GM19043 (cell line): ENCODE measurements around the gene INPP5D.
"Not testable (repeated sequence)": the region's sequence is repeated elsewhere in the genome, so short reads cannot be mapped to it uniquely, and the experiment has no call there.

Experiments used
- ATAC-seq: cut with Tn5 transposase; IDR thresholded peaks from one replicate; pipeline ENCODE4 v1.9.1; 2021; ENCODE audit warnings: low read depth; ENCODE audit not compliant: unreplicated experiment

Gene INPP5D

GRCh38 chr2:233131936-233132720, 72.0 kb downstream of the INPP5D start:
- no peak for ATAC-seq

GRCh38 chr2:233133239-233133638, 73.1 kb downstream of the INPP5D start:
- ATAC-seq: no peak

GRCh38 chr2:233135421-233135820, 75.3 kb downstream of the INPP5D start:
- ATAC-seq: no peak

GRCh38 chr2:233137040-233137439, 76.9 kb downstream of the INPP5D start:
- ATAC-seq: no peak

- ATAC-seq: no peak
Measured at GRCh38 chr2:233140077-233140585, 80.0 kb downstream of the INPP5D start.

GRCh38 chr2:233140978-233141377, 80.8 kb downstream of the INPP5D start:
- no peak for ATAC-seq

- ATAC-seq: no peak
Measured at GRCh38 chr2:233141901-233142300, 81.8 kb downstream of the INPP5D start.

- peak; percentile 82 for ATAC-seq
Measured at GRCh38 chr2:233142355-233142897, 82.3 kb downstream of the INPP5D start.

- no peak for ATAC-seq
Measured at GRCh38 chr2:233143700-233144331, 83.7 kb downstream of the INPP5D start.

GRCh38 chr2:233145726-233146125, 85.6 kb downstream of the INPP5D start:
- no peak for ATAC-seq

GRCh38 chr2:233146194-233146593, 86.1 kb downstream of the INPP5D start:
- no peak for ATAC-seq

GRCh38 chr2:233147136-233147828, 87.1 kb downstream of the INPP5D start:
- no peak for ATAC-seq

- no peak for ATAC-seq
Measured at GRCh38 chr2:233147829-233148167, 87.7 kb downstream of the INPP5D start.

- no peak for ATAC-seq
Measured at GRCh38 chr2:233148354-233148753, 88.2 kb downstream of the INPP5D start.

GRCh38 chr2:233152541-233152940, 92.4 kb downstream of the INPP5D start:
- no peak for ATAC-seq

- no peak for ATAC-seq
Measured at GRCh38 chr2:233153146-233153798, 93.1 kb downstream of the INPP5D start.

GRCh38 chr2:233156001-233156400, 95.9 kb downstream of the INPP5D start:
- no peak for ATAC-seq

GRCh38 chr2:233156461-233156860, 96.3 kb downstream of the INPP5D start:
- ATAC-seq: not testable (repeated sequence)

GRCh38 chr2:233161730-233162129, 101.6 kb downstream of the INPP5D start:
- ATAC-seq: no peak

GRCh38 chr2:233162770-233163169, 102.6 kb downstream of the INPP5D start:
- ATAC-seq: no peak
